H1 (cell line): ENCODE measurements around the gene PTPRG. TPM values are rescaled to one million over a fixed set of nuclear protein-coding genes. Genes with fewer than 3 reads are reported as not detected.

Experiments used
- CTBP2 ChIP-seq: IDR thresholded peaks from 2 replicates; pipeline ENCODE4 v1.7.0; 2011; ENCODE audit warnings: borderline replicate concordance, mild to moderate bottlenecking, moderate library complexity, mixed read lengths, low read length; ENCODE audit not compliant: insufficient read depth, insufficient read length
- polyA plus RNA-seq, 7 experiments: library from polyadenylated mRNA; depleted of rRNA in 3 of 7; stranded (reverse) in 5 of 7; unstranded in 2 of 7; fragments of >200 nt in 5 of 7; fragments of 200-250 nt in 2 of 7; gene quantifications; 1 replicate in 5 of 7; 2 replicates in 1 of 7; 4 replicates in 1 of 7; pipeline versions ENCODE4 v1.2.1 to v1.2.3, GENCODE V29; 2011 to 2013; ENCODE audit warnings: missing spikeins in 2 of 7, mixed read lengths in 2 of 7
- total RNA-seq: library from RNA; stranded (reverse); fragmentation: NEBNext Ultra II Directional; extraction: Animal tissue kit (Norgen Biotek cat#: 25700); gene quantifications from 2 replicates; pipeline ENCODE4 v1.2.1, GENCODE V29; 2021

Gene PTPRG
- total and polyA plus RNA-seq, 2 of the 8 experiments (the other 6 are each of a cell fraction or from before 2014, with no cell fraction given) = 23.3 to 96.2 TPM

- TF ChIP-seq CTBP2 = no peak
Measured at GRCh38 chr3:61808999-61809398, 247.6 kb downstream of the PTPRG start (continued).
